K562 (cell line): ENCODE results near the gene CD164. TPM values are rescaled to one million over a fixed set of nuclear protein-coding genes. Genes with fewer than 3 reads are reported as not detected.

Source experiments
- CCAR2 ChIP-seq: fragments of 200-400 bp; formaldehyde crosslinking; IDR thresholded peaks from 2 replicates; pipeline ENCODE4 v1.6.1; 2017; ENCODE audit warnings: mild to moderate bottlenecking, low read depth, low read length
- CREBBP ChIP-seq: IDR thresholded peaks from one replicate; pipeline ENCODE4 v1.6.1; 2012; ENCODE audit warnings: low read depth, mild to moderate bottlenecking, control low read depth, inconsistent platforms, low read length
- FOXA3 ChIP-seq, 2 experiments: fragments of 450-650 bp in 1 of 2; sonication (generic) in 1 of 2; formaldehyde crosslinking; IDR thresholded peaks in 1 of 2; conservative IDR thresholded peaks in 1 of 2; 2 replicates each; pipeline versions ENCODE4 v1.4.0 to v1.8.0; 2020 to 2022; ENCODE audit warnings: mild to moderate bottlenecking in 2 of 2, missing genetic modification reagents in 1 of 2
- HNRNPH1 ChIP-seq: fragments of 200-400 bp; formaldehyde crosslinking; optimal IDR thresholded peaks from 2 replicates; pipeline ENCODE3; 2017; ENCODE audit warnings: low read depth, mild to moderate bottlenecking, low read length, moderate library complexity
- HSF4 ChIP-seq: fragments of 250-450 bp; sonication (Bioruptor Pico); IDR thresholded peaks from 2 replicates; pipeline ENCODE4 v2.1.2; 2022; ENCODE audit warnings: mild to moderate bottlenecking, moderate library complexity, borderline replicate concordance
- L3MBTL2 ChIP-seq: fragments of 450-650 bp; IDR thresholded peaks from 2 replicates; pipeline ENCODE4 v1.6.1; 2016; ENCODE audit warnings: mild to moderate bottlenecking, moderate library complexity
- MAFK ChIP-seq: IDR thresholded peaks from 2 replicates; pipeline ENCODE4 v1.6.1; 2011; ENCODE audit warnings: low read length, improper control_type of control experiment
- MTA1 ChIP-seq: fragments of 450-650 bp; IDR thresholded peaks from 2 replicates; pipeline ENCODE4 v1.6.1; 2017; ENCODE audit warnings: borderline replicate concordance
- PHB ChIP-seq: fragments of 250-450 bp; sonication (Bioruptor Pico); IDR thresholded peaks from 2 replicates; pipeline ENCODE4 v1.5.0; 2021
- POLR2G ChIP-seq: fragments of 200-400 bp; formaldehyde crosslinking; IDR thresholded peaks from 2 replicates; pipeline ENCODE4 v1.6.1; 2017; ENCODE audit warnings: low read depth, mild to moderate bottlenecking, antibody characterized with exemption, low read length, moderate library complexity
- RBFOX2 ChIP-seq: fragments of 200-400 bp; formaldehyde crosslinking; IDR thresholded peaks from 2 replicates; pipeline ENCODE4 v1.6.1; 2017; ENCODE audit warnings: low read depth, mild to moderate bottlenecking, low read length, moderate library complexity
- SETDB1 ChIP-seq: IDR thresholded peaks from one replicate; pipeline ENCODE4 v1.6.1; 2012; ENCODE audit warnings: low read length, control low read depth, inconsistent platforms
- SIX5 ChIP-seq, 2 experiments: IDR thresholded peaks; 2 replicates each; pipeline ENCODE4 v1.6.1; 2011; ENCODE audit warnings: low read length in 2 of 2, borderline replicate concordance in 1 of 2, low read depth in 1 of 2, mild to moderate bottlenecking in 1 of 2, moderate library complexity in 1 of 2; ENCODE audit not compliant: insufficient read depth in 1 of 2
- SRF ChIP-seq, 2 experiments: fragments of 250-450, 450-650 bp in 1 of 2; sonication (Bioruptor Pico) in 1 of 2; sonication (generic) in 1 of 2; formaldehyde crosslinking; IDR thresholded peaks; 2 replicates each; pipeline versions ENCODE4 v1.5.0 to v1.5.1; 2020 to 2022; ENCODE audit warnings: mild to moderate bottlenecking in 1 of 2, missing genetic modification reagents in 1 of 2
- TOE1 ChIP-seq, 2 experiments: fragments of 450-650 bp in 1 of 2; sonication (generic) in 1 of 2; formaldehyde crosslinking in 1 of 2; IDR thresholded peaks; 2 replicates each; pipeline versions ENCODE4 v1.7.1 to v1.8.0; 2016 to 2022; ENCODE audit warnings: borderline replicate concordance in 2 of 2, mild to moderate bottlenecking in 2 of 2, antibody characterized with exemption in 1 of 2, inconsistent platforms in 1 of 2, low read depth in 1 of 2, missing genetic modification reagents in 1 of 2, moderate library complexity in 1 of 2
- ZNF121 ChIP-seq: sonication (generic); formaldehyde crosslinking; conservative IDR thresholded peaks from 2 replicates; pipeline ENCODE4 v1.8.0; 2022; ENCODE audit warnings: missing genetic modification reagents
- ZNF124 ChIP-seq: sonication (generic); formaldehyde crosslinking; IDR thresholded peaks from 2 replicates; pipeline ENCODE4 v1.8.1; 2022; ENCODE audit warnings: missing genetic modification reagents
- ZNF174 ChIP-seq: fragments of 250-450 bp; sonication (Bioruptor Pico); IDR thresholded peaks from 2 replicates; pipeline ENCODE4 v1.4.0; 2020; ENCODE audit warnings: mild to moderate bottlenecking
- ZNF184 ChIP-seq: sonication (generic); formaldehyde crosslinking; IDR thresholded peaks from 2 replicates; pipeline ENCODE4 v1.5.0; 2020; ENCODE audit warnings: missing genetic modification reagents
- ZNF644 ChIP-seq: fragments of 200-800 bp; sonication (Bioruptor generic); IDR thresholded peaks from 2 replicates; pipeline ENCODE4 v1.6.1; 2016; ENCODE audit warnings: low read depth, missing genetic modification characterization, missing compliant biosample characterization
- ZNF699 ChIP-seq: fragments of 250-450 bp; sonication (Bioruptor Pico); IDR thresholded peaks from 2 replicates; pipeline ENCODE4 v1.8.0; 2021; ENCODE audit warnings: mild to moderate bottlenecking, moderate library complexity; ENCODE audit not compliant: insufficient replicate concordance
- ZNF707 ChIP-seq: fragments of 250-450 bp; sonication (Bioruptor Pico); conservative IDR thresholded peaks from 2 replicates; pipeline ENCODE4 v1.8.0; 2022; ENCODE audit warnings: inconsistent platforms, mild to moderate bottlenecking, moderate library complexity
- polyA plus RNA-seq, 8 experiments: library from polyadenylated mRNA; depleted of rRNA in 4 of 8; stranded (reverse) in 5 of 8; unstranded in 3 of 8; fragments of >200 nt; fragmentation: Nextera tagmentation in 2 of 8; fragmentation: Illumina TruSeq in 1 of 8; extraction: Ambion mirVana in 2 of 8; extraction: Trizol in 1 of 8; gene quantifications; 2 replicates each; pipeline versions ENCODE4 v1.2.1 to v1.2.3, GENCODE V29; 2011 to 2014; ENCODE audit warnings: inconsistent platforms in 1 of 8, missing spikeins in 1 of 8
- total RNA-seq, 7 experiments: library from RNA; depleted of rRNA in 6 of 7; stranded (reverse); fragments of >200 nt in 6 of 7; fragmentation: Illumina TruSeq in 2 of 7; extraction: Trizol in 2 of 7; gene quantifications; 2 replicates each; pipeline versions ENCODE4 v1.2.1 to v1.2.3, GENCODE V29; 2011 to 2021; ENCODE audit warnings: low replicate concordance in 1 of 7
- TF ChIP-seq, protein P1 (sequence below): fragments of 250-450 bp; sonication (Bioruptor Pico); IDR thresholded peaks from 2 replicates; pipeline ENCODE4 v1.4.0; 2020; ENCODE audit warnings: borderline replicate concordance
- TF ChIP-seq, protein P2 (sequence below): fragments of 150-350 bp; IDR thresholded peaks from 2 replicates; pipeline ENCODE4 v1.6.1; 2014; ENCODE audit warnings: low read depth, mild to moderate bottlenecking, low read length, borderline replicate concordance

CD164 gene
- total and polyA plus RNA-seq, 9 of the 15 experiments (the other 6 are each of a cell fraction or from before 2014, with no cell fraction given) = 79.5 to 317 (median 165) TPM

DNA sequence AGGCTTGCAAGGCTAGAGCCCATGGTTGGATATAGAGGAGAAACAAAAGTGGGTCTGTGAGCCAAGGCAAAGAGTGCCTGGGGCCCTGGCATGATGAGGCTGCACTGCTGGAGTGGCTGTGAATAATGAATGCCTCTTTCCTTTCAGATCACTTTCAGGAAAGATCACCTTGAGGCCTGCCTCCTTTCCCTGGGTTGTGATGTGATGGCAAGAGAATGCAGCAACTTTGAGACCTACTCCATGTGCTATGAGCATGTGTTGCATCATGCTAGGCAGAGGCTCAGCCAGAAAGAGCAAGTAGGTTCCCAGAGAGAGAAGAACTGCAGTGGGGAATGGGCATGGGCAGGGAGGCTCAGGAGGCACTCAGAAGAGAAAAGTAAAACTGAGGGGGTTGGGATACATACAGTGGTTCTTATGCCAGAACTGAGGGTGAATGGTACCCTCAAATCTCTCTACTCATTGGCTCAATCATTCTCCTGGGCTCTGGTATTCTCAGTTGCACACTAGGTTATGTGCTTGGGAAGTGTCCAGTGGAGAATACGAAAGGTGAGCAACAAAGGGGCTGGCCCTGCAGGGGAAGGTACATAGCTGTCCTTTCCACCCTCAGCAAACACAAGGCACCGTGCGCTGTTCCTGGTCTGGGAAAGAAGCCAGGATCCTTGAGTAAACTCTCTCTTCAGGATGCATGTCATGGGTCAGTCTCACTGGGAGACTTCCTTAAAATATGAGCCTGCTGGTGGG lies 45.9 kb downstream of the CD164 start (continued):
- no peak for TF ChIP-seq RBFOX2
- TF ChIP-seq HNRNPH1 = no peak
- TF ChIP-seq, protein P1, sequence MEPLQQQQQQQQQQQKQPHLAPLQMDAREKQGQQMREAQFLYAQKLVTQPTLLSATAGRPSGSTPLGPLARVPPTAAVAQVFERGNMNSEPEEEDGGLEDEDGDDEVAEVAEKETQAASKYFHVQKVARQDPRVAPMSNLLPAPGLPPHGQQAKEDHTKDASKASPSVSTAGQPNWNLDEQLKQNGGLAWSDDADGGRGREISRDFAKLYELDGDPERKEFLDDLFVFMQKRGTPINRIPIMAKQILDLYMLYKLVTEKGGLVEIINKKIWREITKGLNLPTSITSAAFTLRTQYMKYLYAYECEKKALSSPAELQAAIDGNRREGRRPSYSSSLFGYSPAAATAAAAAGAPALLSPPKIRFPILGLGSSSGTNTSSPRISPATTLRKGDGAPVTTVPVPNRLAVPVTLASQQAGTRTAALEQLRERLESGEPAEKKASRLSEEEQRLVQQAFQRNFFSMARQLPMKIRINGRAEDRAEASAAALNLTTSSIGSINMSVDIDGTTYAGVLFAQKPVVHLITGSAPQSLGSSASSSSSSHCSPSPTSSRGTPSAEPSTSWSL (CRISPR knock-in tag) = no peak
- 0 out of 2 replicates have a peak, but pooled peaks have one; percentile 36 for TF ChIP-seq ZNF707 (CRISPR knock-in tag)
- TF ChIP-seq SIX5 (IDR thresholded peaks at IDR 0.05; ENCODE audit: borderline replicate concordance in 1 of 2, insufficient read depth in 1 of 2, low read depth in 1 of 2, low read length in 2 of 2) = no peak
- TF ChIP-seq ZNF174 (CRISPR knock-in tag) = no peak
- no peak for TF ChIP-seq TOE1 (IDR thresholded peaks at IDR 0.05; ENCODE audit: borderline replicate concordance)
- TF ChIP-seq TOE1 (CRISPR knock-in tag; IDR thresholded peaks at IDR 0.05; ENCODE audit: borderline replicate concordance, low read depth) = no peak
- no peak for TF ChIP-seq SETDB1
- TF ChIP-seq CCAR2 = no peak
- TF ChIP-seq PHB (CRISPR knock-in tag) = no peak
- TF ChIP-seq L3MBTL2 = peak; percentile 89
- TF ChIP-seq CREBBP = no peak
- TF ChIP-seq ZNF699 (CRISPR knock-in tag) = no peak
- peak; percentile 60; the same call in 1 of the 2 replicates for TF ChIP-seq ZNF644 (tag)
- TF ChIP-seq, protein P2, sequence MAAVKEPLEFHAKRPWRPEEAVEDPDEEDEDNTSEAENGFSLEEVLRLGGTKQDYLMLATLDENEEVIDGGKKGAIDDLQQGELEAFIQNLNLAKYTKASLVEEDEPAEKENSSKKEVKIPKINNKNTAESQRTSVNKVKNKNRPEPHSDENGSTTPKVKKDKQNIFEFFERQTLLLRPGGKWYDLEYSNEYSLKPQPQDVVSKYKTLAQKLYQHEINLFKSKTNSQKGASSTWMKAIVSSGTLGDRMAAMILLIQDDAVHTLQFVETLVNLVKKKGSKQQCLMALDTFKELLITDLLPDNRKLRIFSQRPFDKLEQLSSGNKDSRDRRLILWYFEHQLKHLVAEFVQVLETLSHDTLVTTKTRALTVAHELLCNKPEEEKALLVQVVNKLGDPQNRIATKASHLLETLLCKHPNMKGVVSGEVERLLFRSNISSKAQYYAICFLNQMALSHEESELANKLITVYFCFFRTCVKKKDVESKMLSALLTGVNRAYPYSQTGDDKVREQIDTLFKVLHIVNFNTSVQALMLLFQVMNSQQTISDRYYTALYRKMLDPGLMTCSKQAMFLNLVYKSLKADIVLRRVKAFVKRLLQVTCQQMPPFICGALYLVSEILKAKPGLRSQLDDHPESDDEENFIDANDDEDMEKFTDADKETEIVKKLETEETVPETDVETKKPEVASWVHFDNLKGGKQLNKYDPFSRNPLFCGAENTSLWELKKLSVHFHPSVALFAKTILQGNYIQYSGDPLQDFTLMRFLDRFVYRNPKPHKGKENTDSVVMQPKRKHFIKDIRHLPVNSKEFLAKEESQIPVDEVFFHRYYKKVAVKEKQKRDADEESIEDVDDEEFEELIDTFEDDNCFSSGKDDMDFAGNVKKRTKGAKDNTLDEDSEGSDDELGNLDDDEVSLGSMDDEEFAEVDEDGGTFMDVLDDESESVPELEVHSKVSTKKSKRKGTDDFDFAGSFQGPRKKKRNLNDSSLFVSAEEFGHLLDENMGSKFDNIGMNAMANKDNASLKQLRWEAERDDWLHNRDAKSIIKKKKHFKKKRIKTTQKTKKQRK = no peak
- no peak for TF ChIP-seq FOXA3 (CRISPR knock-in tag; conservative IDR thresholded peaks at IDR 0.05 in 1 of 2, IDR thresholded peaks at IDR 0.05 in 1 of 2)
- no peak for TF ChIP-seq MTA1
- no peak for TF ChIP-seq ZNF124
- no peak for TF ChIP-seq ZNF184 (CRISPR knock-in tag)
- TF ChIP-seq POLR2G = no peak
- no peak for TF ChIP-seq MAFK
- peak; percentile 54; the same call in 1 of the 2 replicates for TF ChIP-seq HSF4 (CRISPR knock-in tag)
- no peak for TF ChIP-seq ZNF121 (CRISPR knock-in tag)
- no peak for TF ChIP-seq SRF (CRISPR knock-in tag; IDR thresholded peaks at IDR 0.05)
